ENCODE results near the gene PRDM2.

Gene PRDM2

DNA sequence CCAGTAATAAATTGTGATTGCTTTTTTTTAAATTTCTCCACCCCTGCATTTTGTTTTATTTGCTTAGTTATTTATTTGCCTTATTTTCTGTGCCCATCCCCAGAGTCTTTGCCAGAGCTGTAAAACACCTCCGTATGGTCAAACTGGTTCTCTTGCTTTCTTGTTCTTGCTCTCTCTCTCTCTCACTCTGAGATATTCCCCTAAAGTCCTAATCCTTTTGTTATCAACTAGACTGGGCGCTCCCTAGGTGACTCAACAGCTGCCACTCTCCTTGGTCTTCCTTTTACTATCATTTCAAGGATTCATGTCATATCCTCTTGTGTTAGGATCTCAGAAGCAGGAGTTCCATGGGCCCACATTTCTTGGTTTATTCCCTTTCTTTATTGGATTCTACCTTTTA, 160.0 kb downstream of the PRDM2 start:
- H3K27me3 ChIP-seq (ENCODE audit: insufficient read depth, low read length): no peaks in the 10 kb centered on the region; the same call in 1 of the 2 replicates
- peaks cover 16% of the 10 kb centered on the region for H3K9me3 ChIP-seq (ENCODE audit: insufficient read depth, low read depth, low read length)
- H3K9ac ChIP-seq (ENCODE audit: low read depth, low read length): no peak overlapping the region
- H3K4me1 ChIP-seq (ENCODE audit: insufficient read depth, low read length): no peaks in the 10 kb centered on the region
- no peak overlapping the region for H3K27ac ChIP-seq (ENCODE audit: low read depth, low read length)
- H3K36me3 ChIP-seq (ENCODE audit: insufficient read depth, low read length): no peaks in the 10 kb centered on the region
- H3K4me3 ChIP-seq (ENCODE audit: low read length): no peak overlapping the region
- WGBS: 76% methylated on average over 2 of the region's 2 CpGs

DNA sequence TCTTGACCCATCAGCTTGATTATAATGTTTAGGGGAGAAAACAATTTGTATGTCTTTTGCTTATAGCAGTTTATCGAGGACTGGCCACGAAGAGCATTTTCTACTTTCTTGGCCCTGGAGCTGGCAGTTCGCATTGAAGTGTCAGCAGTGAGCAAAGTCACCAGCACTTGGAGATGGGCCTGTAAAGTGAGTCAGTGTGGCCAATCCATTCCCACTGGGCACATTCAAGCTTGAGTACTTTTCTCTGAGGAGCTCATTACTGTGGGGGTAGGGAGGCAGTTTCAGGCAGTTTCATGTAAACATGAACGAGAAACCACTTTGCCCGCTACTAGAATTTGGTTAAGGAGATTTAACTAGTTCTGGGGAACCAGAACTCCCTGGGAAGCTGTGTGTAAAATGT, 164.8 kb downstream of the PRDM2 start:
- no peak overlapping the region for H3K27ac ChIP-seq (ENCODE audit: low read depth, low read length)
- no peaks in the 10 kb centered on the region for H3K36me3 ChIP-seq (ENCODE audit: insufficient read depth, low read length)
- no peaks in the 10 kb centered on the region; the same call in 1 of the 2 replicates for H3K27me3 ChIP-seq (ENCODE audit: insufficient read depth, low read length)
- no peaks in the 10 kb centered on the region for H3K9me3 ChIP-seq (ENCODE audit: insufficient read depth, low read depth, low read length)
- 0 out of 2 replicates have a peak, but pooled peaks cover 3% of the 10 kb centered on the region for H3K4me1 ChIP-seq (ENCODE audit: insufficient read depth, low read length)
- H3K9ac ChIP-seq (ENCODE audit: low read depth, low read length): no peak overlapping the region
- no peak overlapping the region for H3K4me3 ChIP-seq (ENCODE audit: low read length)
- 95% methylated on average over 5 of the region's 5 CpGs for WGBS

DNA sequence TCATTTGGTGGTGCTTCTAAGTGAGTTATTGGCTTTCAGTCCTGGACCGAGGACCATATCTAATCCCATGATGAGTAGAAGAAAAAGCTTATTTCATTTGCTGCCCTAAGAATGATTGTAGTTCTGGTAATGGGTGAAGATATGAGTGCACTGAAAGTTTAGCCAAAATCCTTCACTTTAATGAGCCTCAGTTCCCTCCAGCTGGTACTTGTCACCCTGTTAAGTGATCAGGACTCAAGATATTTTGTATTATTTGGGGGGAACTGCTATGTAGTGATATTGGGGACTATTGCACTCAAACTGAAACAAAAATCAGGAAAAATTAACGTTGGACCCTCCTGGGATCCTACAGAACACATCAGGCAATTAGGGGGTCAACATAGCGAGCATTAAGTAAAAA, 165.9 kb downstream of the PRDM2 start:
- H3K36me3 ChIP-seq (ENCODE audit: insufficient read depth, low read length): no peaks in the 10 kb centered on the region
- H3K9me3 ChIP-seq (ENCODE audit: insufficient read depth, low read depth, low read length): no peaks in the 10 kb centered on the region
- H3K9ac ChIP-seq (ENCODE audit: low read depth, low read length): no peak overlapping the region
- H3K27ac ChIP-seq (ENCODE audit: low read depth, low read length): no peak overlapping the region
- 0 out of 2 replicates have a peak, but pooled peaks cover 3% of the 10 kb centered on the region for H3K4me1 ChIP-seq (ENCODE audit: insufficient read depth, low read length)
- WGBS: 93% methylated on average over 3 of the region's 3 CpGs
- no peak overlapping the region for H3K4me3 ChIP-seq (ENCODE audit: low read length)
- no peaks in the 10 kb centered on the region; the same call in 1 of the 2 replicates for H3K27me3 ChIP-seq (ENCODE audit: insufficient read depth, low read length)

DNA sequence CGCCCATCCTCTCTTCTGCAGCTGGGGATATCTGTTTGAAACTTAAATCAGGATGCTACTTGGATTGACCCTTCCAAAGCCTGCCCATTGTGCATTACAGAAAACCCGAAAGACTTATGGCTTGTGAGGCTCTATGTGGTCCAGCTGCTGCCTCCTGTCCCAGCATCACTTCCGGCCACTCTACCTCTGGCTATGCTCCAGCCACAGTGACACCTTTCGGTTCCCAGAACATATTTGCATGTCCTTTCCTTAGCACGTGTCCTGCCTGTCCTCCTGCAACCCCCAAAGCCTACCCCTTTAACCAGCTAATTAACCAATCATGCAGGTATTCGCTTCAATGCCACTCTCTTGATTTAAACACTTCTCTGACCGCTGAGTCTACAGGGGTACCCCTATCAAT, 167.6 kb downstream of the PRDM2 start:
- Histone ChIP-seq H3K36me3 (ENCODE audit: insufficient read depth, low read length) (no peaks in the 10 kb centered on the region), H3K27ac (ENCODE audit: low read depth, low read length) (no peak overlapping the region), H3K9ac (ENCODE audit: low read depth, low read length) (no peak overlapping the region), H3K9me3 (ENCODE audit: insufficient read depth, low read depth, low read length) (no peaks in the 10 kb centered on the region), H3K27me3 (ENCODE audit: insufficient read depth, low read length) (no peaks in the 10 kb centered on the region; the same call in 1 of the 2 replicates), H3K4me3 (ENCODE audit: low read length) (no peak overlapping the region), H3K4me1 (ENCODE audit: insufficient read depth, low read length) (0 out of 2 replicates have a peak, but pooled peaks cover 3% of the 10 kb centered on the region)
- WGBS: 92% methylated on average over 7 of the region's 7 CpGs

DNA sequence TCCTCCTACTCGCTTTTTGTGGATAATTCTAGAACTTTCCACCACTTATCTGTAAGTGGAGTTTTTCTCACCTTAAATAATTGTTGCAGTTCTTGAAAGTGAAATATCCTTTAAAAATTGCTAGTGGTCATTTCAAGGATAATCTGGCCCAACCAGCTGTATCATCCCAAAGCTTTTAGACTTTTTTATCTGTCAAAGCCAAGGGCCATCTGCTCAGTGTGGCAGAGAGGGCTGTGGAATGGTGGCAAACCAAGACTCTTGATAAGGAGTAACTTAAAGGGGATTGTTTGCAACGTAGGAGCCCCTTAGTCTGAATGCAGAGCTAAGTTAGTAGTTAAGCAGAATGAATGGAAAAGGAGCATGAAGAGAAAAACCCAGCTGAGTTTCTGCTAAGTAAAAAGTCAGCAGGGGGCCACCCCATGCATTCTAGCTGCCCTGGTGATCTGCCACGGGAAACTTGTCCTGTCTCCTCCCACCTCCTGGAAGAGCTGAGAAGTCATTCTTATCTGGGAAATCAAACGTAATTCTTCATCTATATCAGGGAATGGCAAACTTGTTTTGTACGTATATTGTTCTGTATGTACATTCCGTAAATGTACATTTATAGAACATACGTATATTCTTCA, 169.3 kb downstream of the PRDM2 start:
- Histone ChIP-seq H3K27ac (ENCODE audit: low read depth, low read length) (no peak overlapping the region), H3K4me1 (ENCODE audit: insufficient read depth, low read length) (0 out of 2 replicates have a peak, but pooled peaks cover 3% of the 10 kb centered on the region), H3K9ac (ENCODE audit: low read depth, low read length) (no peak overlapping the region), H3K36me3 (ENCODE audit: insufficient read depth, low read length) (no peaks in the 10 kb centered on the region), H3K9me3 (ENCODE audit: insufficient read depth, low read depth, low read length) (no peaks in the 10 kb centered on the region), H3K27me3 (ENCODE audit: insufficient read depth, low read length) (no peaks in the 10 kb centered on the region; the same call in 1 of the 2 replicates), H3K4me3 (ENCODE audit: low read length) (no peak overlapping the region)
- WGBS: 35% methylated on average over 3 of the region's 7 CpGs

DNA sequence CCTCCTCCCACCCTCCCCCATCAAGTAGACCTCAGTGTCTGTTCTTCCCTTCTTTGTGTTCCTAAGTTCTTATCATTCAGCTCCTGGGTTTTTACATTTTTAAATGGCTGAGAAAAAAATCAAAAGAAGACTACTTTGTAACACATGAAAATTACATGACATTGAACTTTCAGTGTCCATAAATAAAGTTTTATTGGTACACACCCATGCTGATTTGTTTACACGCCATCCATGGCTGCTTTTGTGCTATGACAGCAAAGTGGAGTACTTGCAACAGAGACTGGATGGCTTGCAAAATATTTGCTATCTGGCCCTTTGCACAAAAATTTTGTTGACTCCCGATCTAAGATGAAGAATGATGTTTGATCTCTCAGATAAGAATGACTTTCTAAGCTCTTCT, 171.4 kb downstream of the PRDM2 start:
- Histone ChIP-seq H3K4me3 (ENCODE audit: low read length) (no peak overlapping the region), H3K9ac (ENCODE audit: low read depth, low read length) (no peak overlapping the region), H3K9me3 (ENCODE audit: insufficient read depth, low read depth, low read length) (no peaks in the 10 kb centered on the region), H3K36me3 (ENCODE audit: insufficient read depth, low read length) (no peaks in the 10 kb centered on the region), H3K27me3 (ENCODE audit: insufficient read depth, low read length) (no peaks in the 10 kb centered on the region; the same call in 1 of the 2 replicates), H3K27ac (ENCODE audit: low read depth, low read length) (no peak overlapping the region), H3K4me1 (ENCODE audit: insufficient read depth, low read length) (0 out of 2 replicates have a peak, but pooled peaks cover 3% of the 10 kb centered on the region)
- WGBS: 90% methylated on average over 2 of the region's 2 CpGs

DNA sequence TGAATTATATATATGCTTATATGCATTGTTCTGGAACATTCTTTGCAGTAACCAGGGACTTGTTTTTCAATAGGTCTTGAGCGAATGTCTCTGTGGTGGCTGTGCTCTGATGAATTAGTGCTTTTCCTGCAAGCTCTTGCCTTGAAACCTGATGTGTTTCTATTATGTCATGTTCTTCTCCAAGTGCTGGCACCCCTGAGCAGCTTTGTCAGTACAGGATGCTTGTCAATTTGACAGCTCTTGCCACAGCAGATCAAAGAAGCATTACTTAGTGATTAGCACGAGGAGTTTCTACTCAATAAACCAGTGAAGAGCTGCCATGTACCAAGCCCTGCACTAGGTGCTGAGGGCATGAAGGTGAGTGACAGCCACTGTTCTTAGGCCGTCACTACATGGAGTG, 171.9 kb downstream of the PRDM2 start:
- Histone ChIP-seq H3K9me3 (ENCODE audit: insufficient read depth, low read depth, low read length) (no peaks in the 10 kb centered on the region), H3K36me3 (ENCODE audit: insufficient read depth, low read length) (no peaks in the 10 kb centered on the region), H3K9ac (ENCODE audit: low read depth, low read length) (no peak overlapping the region), H3K27me3 (ENCODE audit: insufficient read depth, low read length) (no peaks in the 10 kb centered on the region; the same call in 1 of the 2 replicates), H3K27ac (ENCODE audit: low read depth, low read length) (no peak overlapping the region), H3K4me3 (ENCODE audit: low read length) (no peak overlapping the region), H3K4me1 (ENCODE audit: insufficient read depth, low read length) (0 out of 2 replicates have a peak, but pooled peaks cover 3% of the 10 kb centered on the region)
- WGBS: 87% methylated on average over 3 of the region's 3 CpGs

DNA sequence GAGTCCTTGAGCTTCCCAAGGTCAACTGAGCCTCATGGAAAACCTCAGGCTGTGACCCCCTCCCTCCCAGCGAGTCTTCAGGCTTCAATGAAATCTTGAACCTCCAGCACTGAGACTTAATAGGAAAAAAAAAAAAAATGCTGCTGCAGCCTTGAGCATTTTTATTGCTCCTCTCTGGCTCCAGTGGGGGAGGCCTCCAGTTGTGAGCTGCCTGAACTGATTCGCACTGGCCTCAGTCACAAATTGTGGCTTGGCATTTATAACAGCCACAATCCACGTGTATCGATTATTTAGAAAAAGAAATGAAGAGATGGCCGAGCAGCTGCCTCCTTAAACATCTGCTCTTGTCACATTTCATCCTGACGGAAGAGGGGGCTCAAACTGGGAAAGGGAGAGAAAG, 173.0 kb downstream of the PRDM2 start:
- Histone ChIP-seq H3K36me3 (ENCODE audit: insufficient read depth, low read length) (no peaks in the 10 kb centered on the region), H3K9ac (ENCODE audit: low read depth, low read length) (no peak overlapping the region), H3K27ac (ENCODE audit: low read depth, low read length) (no peak overlapping the region), H3K27me3 (ENCODE audit: insufficient read depth, low read length) (no peaks in the 10 kb centered on the region; the same call in 1 of the 2 replicates), H3K4me3 (ENCODE audit: low read length) (no peak overlapping the region), H3K4me1 (ENCODE audit: insufficient read depth, low read length) (0 out of 2 replicates have a peak, but pooled peaks cover 3% of the 10 kb centered on the region), H3K9me3 (ENCODE audit: insufficient read depth, low read depth, low read length) (no peaks in the 10 kb centered on the region)
- 96% methylated on average over 6 of the region's 6 CpGs for WGBS
